Activated CD4-positive, alpha-beta T cell treated with anti-CD3 and anti-CD28 coated beads, Interleukin-2, amount 50 U/mL, for 1 hour (primary cell): ENCODE measurements around the gene AUP1.
"Not testable (repeated sequence)": the region's sequence is repeated elsewhere in the genome, so short reads cannot be mapped to it uniquely, and the experiment has no call there.

Experiments
- DNase-seq: peaks from one replicate; pipeline ENCODE4 v3.0.0-alpha.2; 2020

Gene AUP1, protein sequence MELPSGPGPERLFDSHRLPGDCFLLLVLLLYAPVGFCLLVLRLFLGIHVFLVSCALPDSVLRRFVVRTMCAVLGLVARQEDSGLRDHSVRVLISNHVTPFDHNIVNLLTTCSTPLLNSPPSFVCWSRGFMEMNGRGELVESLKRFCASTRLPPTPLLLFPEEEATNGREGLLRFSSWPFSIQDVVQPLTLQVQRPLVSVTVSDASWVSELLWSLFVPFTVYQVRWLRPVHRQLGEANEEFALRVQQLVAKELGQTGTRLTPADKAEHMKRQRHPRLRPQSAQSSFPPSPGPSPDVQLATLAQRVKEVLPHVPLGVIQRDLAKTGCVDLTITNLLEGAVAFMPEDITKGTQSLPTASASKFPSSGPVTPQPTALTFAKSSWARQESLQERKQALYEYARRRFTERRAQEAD

GRCh38 chr2:74529357-74530238, at the start of gene AUP1, which contains the start of gene HTRA2:
Gene AUP1, minus strand, starts transcription at chr2:74529706. Its CDS starts 77 bp downstream, at chr2:74529629.
Gene HTRA2, plus strand, starts transcription at chr2:74529933. Its CDS starts 74 bp downstream, at chr2:74530007.
- peak; percentile 81 for DNase-seq

- no peak for DNase-seq
Measured at GRCh38 chr2:74578408-74578807, 48.9 kb upstream of the AUP1 start.

DNA sequence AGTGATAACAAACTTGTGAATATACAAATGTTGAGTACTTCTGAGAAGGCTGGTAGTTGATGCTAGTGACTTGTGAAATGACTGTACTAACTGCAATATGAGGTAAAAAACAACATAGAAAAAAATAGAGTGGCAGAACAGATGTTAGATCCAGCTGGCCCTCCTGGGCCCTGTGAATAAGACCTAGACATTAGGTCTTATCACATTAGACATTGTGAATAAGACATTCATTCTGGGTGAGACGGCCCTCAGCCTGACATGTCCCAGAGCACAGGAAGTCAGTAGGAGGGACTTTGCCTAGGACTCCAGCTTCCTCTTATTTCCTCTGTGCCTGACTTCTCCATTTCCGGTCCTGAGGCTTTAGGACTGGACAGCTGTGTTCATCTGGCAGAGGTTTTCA, 47.9 kb upstream of the AUP1 start:
- DNase-seq: no peak

DNA sequence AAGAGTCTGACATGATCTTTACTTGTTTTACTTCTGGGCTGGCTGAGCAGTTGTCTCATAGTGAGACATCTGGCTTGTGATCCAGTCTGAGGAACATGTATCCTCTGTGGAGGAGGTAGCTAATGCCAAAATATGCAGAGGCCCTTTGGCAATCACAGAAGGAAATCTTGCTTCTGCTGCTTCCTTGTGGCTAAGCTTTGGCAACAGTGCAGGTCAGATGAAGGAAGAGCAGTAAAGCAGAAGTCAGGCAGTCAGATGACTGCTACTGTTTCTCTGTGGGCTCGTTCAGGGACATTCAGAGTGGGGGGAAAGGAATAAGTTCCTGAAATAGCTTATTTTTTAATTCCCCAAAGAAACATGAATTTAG, 47.3 kb upstream of the AUP1 start:
- no peak for DNase-seq

DNA sequence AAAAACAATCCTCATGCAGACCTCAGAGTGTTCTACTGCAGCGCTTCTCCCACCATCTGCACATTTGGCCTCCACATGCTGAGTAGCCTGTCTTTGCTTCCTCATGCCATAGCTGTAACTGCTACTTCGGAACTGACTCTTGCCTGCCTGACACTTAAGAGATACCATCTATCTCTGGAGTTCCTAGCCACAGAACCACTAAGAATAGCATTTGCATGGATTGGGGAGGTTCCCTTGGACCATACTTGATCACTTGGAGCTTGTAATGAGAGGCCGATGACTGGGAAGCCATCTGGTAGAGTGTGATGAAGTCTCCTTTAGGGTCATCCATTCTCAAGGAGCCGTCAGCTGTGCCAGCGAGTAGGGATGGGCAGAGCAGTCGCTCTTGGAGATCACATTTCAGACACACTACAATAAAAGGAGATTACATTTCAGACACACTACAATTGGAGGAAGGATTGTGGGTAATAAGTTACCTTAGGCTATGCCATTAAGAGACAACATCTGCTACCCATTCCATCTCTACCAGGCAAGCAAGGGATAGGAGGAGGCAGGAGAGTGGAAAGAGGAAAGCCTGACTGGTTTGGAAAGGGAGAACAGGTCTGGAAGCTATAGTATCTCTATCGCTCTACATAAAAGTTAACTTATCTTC, 46.8 kb upstream of the AUP1 start:
- no peak for DNase-seq

DNA sequence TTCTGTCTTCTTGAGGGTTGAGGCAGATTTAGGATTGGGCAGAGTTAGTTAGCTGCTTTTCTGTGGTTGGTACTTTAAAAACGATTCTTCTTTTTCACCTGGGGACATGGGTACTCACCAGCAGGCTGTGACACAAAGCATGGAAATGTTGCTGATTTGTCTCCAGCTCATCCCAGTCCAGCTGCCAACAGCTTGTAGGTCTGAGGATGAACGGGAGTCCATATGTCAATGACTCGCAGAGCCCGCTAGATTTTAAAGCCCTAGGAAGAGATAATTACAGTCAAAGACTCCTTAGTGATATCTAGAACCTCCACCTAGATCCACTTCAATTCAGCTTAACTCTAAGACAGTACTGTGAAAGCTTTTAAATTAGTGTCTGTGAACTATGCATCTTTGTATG, 45.8 kb upstream of the AUP1 start:
- DNase-seq: no peak

- no peak for DNase-seq
Measured at GRCh38 chr2:74573747-74574562, 44.4 kb upstream of the AUP1 start.

GRCh38 chr2:74572178-74572925, 42.8 kb upstream of the AUP1 start:
- DNase-seq: no peak

DNA sequence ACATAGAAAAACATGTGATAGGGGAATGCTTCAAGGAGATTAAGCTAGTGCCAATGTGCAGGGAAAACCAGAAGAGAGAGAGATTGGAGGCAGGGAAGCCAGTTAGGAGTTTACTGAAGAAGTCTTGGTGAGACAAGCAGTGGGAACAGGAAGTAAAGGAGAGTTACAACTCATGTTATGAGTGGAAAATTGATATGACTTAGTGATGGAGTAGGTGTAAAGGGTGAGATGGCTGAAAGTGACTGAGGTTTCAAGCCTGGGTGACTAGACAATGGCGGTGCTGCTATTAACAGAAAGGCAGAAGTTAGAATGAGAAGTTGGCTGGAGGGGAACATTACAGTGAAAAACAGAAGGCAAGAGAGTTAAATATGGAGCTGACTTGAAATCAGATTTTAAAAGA, 41.6 kb upstream of the AUP1 start:
- no peak for DNase-seq

GRCh38 chr2:74569686-74570085, 40.2 kb upstream of the AUP1 start:
- no peak for DNase-seq

GRCh38 chr2:74567881-74568280, 38.4 kb upstream of the AUP1 start:
- no peak for DNase-seq

GRCh38 chr2:74566754-74567085, 37.2 kb upstream of the AUP1 start:
- no peak for DNase-seq

GRCh38 chr2:74566076-74566753, 36.7 kb upstream of the AUP1 start:
- DNase-seq: no peak

DNA sequence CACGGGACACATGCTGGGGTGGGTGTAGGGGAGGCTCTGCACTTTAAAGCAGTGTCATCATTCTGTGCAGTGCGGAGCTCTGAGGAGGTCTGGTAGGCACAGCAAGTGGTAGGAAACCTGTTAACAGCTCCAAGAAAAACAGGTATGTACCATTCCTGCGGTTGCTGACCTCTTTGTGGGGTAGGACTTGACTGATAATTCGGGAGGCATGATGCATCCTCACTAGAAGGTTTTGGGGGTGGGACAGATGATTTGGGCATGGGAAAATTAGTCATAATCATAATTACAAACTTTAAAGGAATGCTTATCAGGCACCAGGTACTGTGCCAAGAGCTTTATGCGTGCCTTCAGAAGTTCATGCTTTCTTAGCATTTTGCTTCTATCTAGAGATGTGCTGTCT, 34.7 kb upstream of the AUP1 start:
- no peak for DNase-seq

GRCh38 chr2:74562126-74562775, 32.7 kb upstream of the AUP1 start:
- no peak for DNase-seq

GRCh38 chr2:74561022-74561421, 31.5 kb upstream of the AUP1 start:
- DNase-seq: not testable (repeated sequence)

DNA sequence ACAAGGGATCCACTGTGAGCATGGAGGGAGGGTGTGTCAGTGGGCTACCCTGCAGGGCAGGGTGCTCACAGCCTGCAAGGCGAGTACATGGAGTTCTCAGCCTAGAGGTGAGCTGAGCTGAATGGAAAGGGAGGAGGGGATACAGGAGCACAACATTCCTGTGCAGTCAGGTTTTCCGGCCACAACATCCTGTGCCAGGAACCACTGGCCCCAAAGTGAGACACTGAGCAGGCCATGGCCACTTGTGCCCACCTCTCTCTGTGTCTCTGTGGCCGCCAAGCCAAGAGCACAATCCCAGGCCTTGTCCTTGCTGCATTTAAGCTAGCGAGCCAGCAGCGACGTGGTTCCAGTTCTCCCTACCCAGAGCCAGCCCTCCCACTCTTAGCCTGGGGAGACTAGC, 31.1 kb upstream of the AUP1 start:
- DNase-seq: no peak

GRCh38 chr2:74559912-74560311, 30.4 kb upstream of the AUP1 start:
- DNase-seq: no peak

GRCh38 chr2:74558284-74559230, 29.1 kb upstream of the AUP1 start:
- DNase-seq: no peak
